ENCODE measurements around the gene KCNAB1.

The KCNAB1 gene

GRCh38 chr3:156586905-156587759 is 466.8 kb downstream of the KCNAB1 start:
- DNase-seq = no peak

- no peak for DNase-seq
These were observed 467.3 kb downstream of the KCNAB1 start for GRCh38 chr3:156587760-156588069.
